Measurements from ENCODE around the gene STPG3.
A peak's percentile ranks its signal among the peaks of the same experiment; 100 is the strongest.

STPG3 gene

DNA sequence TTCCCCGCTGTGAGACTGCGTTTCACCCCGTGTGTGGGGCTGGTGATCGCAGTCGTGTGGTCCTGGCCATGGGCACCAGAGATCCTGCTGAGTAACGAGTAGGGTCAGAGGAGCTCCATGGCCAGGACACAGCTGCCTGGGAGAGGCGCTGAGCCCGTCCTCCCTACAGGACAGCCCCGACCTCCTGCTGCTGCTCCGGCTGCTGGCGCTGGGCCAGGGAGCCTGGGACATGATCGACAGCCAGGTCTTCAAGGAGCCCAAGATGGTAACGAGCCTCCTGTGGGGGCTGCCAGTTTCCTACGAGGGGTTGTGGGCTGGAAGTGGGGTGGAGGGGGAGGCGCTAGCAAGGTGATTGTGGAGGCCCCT is 15.1 kb downstream of the STPG3 start:
- Histone ChIP-seq H3K4me3 (ENCODE audit: low read depth in 1 of 5, low read length in 5 of 5) (no peak overlapping the region), H3K36me3 (ENCODE audit: control insufficient read depth in 5 of 5, insufficient read depth in 5 of 5, low read length in 5 of 5) (peaks cover 0 to 66% (median 55%) of the 10 kb centered on the region in 5 donors), H3K9me3 (ENCODE audit: control insufficient read depth in 5 of 5, low read length in 5 of 5) (no peaks in the 10 kb centered on the region), H3K27ac (ENCODE audit: low read depth, low read length) (no peak overlapping the region), H3K27me3 (ENCODE audit: control insufficient read depth in 5 of 5, insufficient read depth in 4 of 5, low read length in 5 of 5) (no peaks in the 10 kb centered on the region), H3K4me1 (ENCODE audit: control insufficient read depth in 5 of 5, insufficient read depth in 5 of 5, low read length in 5 of 5) (peaks cover 6 to 23% (median 16%) of the 10 kb centered on the region in 5 donors), H3K9ac (ENCODE audit: low read length in 5 of 5) (no peak overlapping the region)

DNA sequence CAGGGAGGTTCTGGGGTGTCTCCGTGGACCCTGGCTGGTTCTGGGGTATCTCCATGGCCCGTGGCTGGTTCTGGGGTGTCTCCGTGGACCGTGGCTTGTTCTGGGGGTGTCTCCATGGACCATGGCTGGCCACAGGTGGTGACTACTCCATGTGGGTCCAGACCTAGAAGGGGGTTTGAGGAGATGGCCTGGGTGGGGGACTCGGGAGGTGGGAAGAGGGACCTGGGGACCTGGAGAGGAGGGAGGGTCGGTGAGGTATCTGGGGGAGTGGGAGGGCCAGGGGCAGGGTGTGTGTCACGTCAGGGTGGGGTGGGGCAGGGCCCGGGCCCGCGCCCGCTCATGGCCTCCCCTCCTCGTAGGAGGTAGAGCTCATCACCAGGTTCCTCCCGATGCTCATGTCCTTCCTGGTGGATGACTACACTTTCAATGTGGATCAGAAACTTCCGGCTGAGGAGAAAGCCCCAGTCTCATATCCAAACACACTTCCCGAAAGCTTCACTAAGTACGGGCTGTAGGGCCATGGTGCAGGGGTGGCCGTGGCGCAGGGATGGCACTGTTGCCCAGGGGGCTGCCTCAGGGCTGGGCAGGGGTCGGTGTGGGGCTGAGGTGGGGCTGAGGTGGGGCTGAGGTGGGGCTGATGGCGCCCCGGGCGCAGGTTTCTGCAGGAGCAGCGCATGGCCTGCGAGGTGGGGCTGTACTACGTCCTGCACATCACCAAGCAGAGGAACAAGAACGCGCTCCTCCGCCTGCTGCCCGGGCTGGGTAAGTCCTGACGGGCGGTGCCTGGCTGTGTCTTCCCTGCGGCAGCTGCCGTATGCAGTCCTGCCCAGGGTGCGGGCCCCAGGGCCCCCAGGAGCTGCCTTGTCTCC is 15.7 kb downstream of the STPG3 start:
- Histone ChIP-seq H3K9ac (ENCODE audit: low read length in 5 of 5) (no peak overlapping the region), H3K9me3 (ENCODE audit: control insufficient read depth in 5 of 5, low read length in 5 of 5) (no peaks in the 10 kb centered on the region), H3K36me3 (ENCODE audit: control insufficient read depth in 5 of 5, insufficient read depth in 5 of 5, low read length in 5 of 5) (peaks cover 0 to 71% (median 59%) of the 10 kb centered on the region in 5 donors), H3K27me3 (ENCODE audit: control insufficient read depth in 5 of 5, insufficient read depth in 4 of 5, low read length in 5 of 5) (no peaks in the 10 kb centered on the region), H3K27ac (ENCODE audit: low read depth, low read length) (no peak overlapping the region), H3K4me3 (ENCODE audit: low read depth in 1 of 5, low read length in 5 of 5) (no peak overlapping the region), H3K4me1 (ENCODE audit: control insufficient read depth in 5 of 5, insufficient read depth in 5 of 5, low read length in 5 of 5) (peaks cover 6 to 23% (median 16%) of the 10 kb centered on the region in 5 donors)

- Histone ChIP-seq H3K4me1 (ENCODE audit: control insufficient read depth in 5 of 5, insufficient read depth in 5 of 5, low read length in 5 of 5) (peaks cover 6 to 23% (median 14%) of the 10 kb centered on the region in 5 donors), H3K27ac (ENCODE audit: low read depth, low read length) (no peak overlapping the region), H3K27me3 (ENCODE audit: control insufficient read depth in 5 of 5, insufficient read depth in 4 of 5, low read length in 5 of 5) (no peaks in the 10 kb centered on the region), H3K36me3 (ENCODE audit: control insufficient read depth in 5 of 5, insufficient read depth in 5 of 5, low read length in 5 of 5) (peaks cover 0 to 80% (median 71%) of the 10 kb centered on the region in 5 donors), H3K9ac (ENCODE audit: low read length in 5 of 5) (peak overlapping the region in 1 of 5 donors; percentile 41), H3K9me3 (ENCODE audit: control insufficient read depth in 5 of 5, low read length in 5 of 5) (no peaks in the 10 kb centered on the region), H3K4me3 (ENCODE audit: low read depth in 1 of 5, low read length in 5 of 5) (no peak overlapping the region)
Measured at GRCh38 chr9:137267933-137268355, 16.9 kb downstream of the STPG3 start.

- Histone ChIP-seq H3K4me3 (ENCODE audit: low read depth in 1 of 5, low read length in 5 of 5) (peak overlapping the region in 4 of 5 donors; percentile 4 to 42 (median 22)), H3K9ac (ENCODE audit: low read length in 5 of 5) (peak overlapping the region in 1 of 5 donors; percentile 22), H3K27me3 (ENCODE audit: control insufficient read depth in 5 of 5, insufficient read depth in 4 of 5, low read length in 5 of 5) (no peaks in the 10 kb centered on the region), H3K27ac (ENCODE audit: low read depth, low read length) (peak overlapping the region; percentile 38), H3K4me1 (ENCODE audit: control insufficient read depth in 5 of 5, insufficient read depth in 5 of 5, low read length in 5 of 5) (peaks cover 6 to 23% (median 14%) of the 10 kb centered on the region in 5 donors), H3K36me3 (ENCODE audit: control insufficient read depth in 5 of 5, insufficient read depth in 5 of 5, low read length in 5 of 5) (peaks cover 0 to 80% (median 68%) of the 10 kb centered on the region in 5 donors), H3K9me3 (ENCODE audit: control insufficient read depth in 5 of 5, low read length in 5 of 5) (no peaks in the 10 kb centered on the region)
Measured at GRCh38 chr9:137268538-137269201, 17.6 kb downstream of the STPG3 start.

DNA sequence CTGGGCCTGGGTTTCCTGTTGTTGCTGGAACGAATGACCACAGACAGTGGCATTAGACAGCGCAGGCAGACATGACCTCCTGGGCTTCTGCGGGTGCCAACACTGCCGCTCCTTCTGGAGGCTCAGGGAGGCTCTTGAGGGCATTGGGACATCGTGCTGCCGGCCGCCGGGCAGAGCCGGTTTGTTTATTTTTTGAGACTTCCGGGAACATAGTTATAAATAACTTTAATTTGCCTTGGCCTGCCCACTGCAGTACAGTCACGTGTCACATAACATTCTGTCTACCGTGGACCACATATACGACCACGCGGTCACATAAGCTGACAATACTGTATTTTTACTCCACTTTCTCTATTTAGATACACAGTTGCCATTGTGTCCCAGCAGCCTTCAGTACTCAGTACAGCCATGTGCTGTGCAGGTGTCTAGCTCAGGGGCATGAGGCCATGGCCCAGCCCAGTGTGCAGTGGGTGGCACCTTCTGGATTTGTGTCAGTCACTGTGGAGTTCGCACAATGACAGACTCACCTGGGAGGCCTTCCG is 18.2 kb downstream of the STPG3 start:
- H3K36me3 ChIP-seq (ENCODE audit: control insufficient read depth in 5 of 5, insufficient read depth in 5 of 5, low read length in 5 of 5) = peaks cover 0 to 74% (median 62%) of the 10 kb centered on the region in 5 donors
- no peaks in the 10 kb centered on the region for H3K27me3 ChIP-seq (ENCODE audit: control insufficient read depth in 5 of 5, insufficient read depth in 4 of 5, low read length in 5 of 5)
- H3K9ac ChIP-seq (ENCODE audit: low read length in 5 of 5) = no peak overlapping the region
- peak overlapping the region in 4 of 5 donors; percentile 4 to 42 (median 22) for H3K4me3 ChIP-seq (ENCODE audit: low read depth in 1 of 5, low read length in 5 of 5)
- H3K9me3 ChIP-seq (ENCODE audit: control insufficient read depth in 5 of 5, low read length in 5 of 5) = no peaks in the 10 kb centered on the region
- H3K27ac ChIP-seq (ENCODE audit: low read depth, low read length) = peak overlapping the region; percentile 38
- H3K4me1 ChIP-seq (ENCODE audit: control insufficient read depth in 5 of 5, insufficient read depth in 5 of 5, low read length in 5 of 5) = peaks cover 6 to 26% (median 16%) of the 10 kb centered on the region in 5 donors

- Histone ChIP-seq H3K9ac (ENCODE audit: low read length in 5 of 5) (no peak overlapping the region), H3K27ac (ENCODE audit: low read depth, low read length) (no peak overlapping the region), H3K4me1 (ENCODE audit: control insufficient read depth in 5 of 5, insufficient read depth in 5 of 5, low read length in 5 of 5) (peaks cover 6 to 41% (median 31%) of the 10 kb centered on the region in 5 donors), H3K27me3 (ENCODE audit: control insufficient read depth in 5 of 5, insufficient read depth in 4 of 5, low read length in 5 of 5) (peaks cover 0 to 3% (median 0%) of the 10 kb centered on the region in 5 donors), H3K36me3 (ENCODE audit: control insufficient read depth in 5 of 5, insufficient read depth in 5 of 5, low read length in 5 of 5) (peaks cover 0 to 62% (median 51%) of the 10 kb centered on the region in 5 donors), H3K9me3 (ENCODE audit: control insufficient read depth in 5 of 5, low read length in 5 of 5) (no peaks in the 10 kb centered on the region), H3K4me3 (ENCODE audit: low read depth in 1 of 5, low read length in 5 of 5) (no peak overlapping the region)
Measured at GRCh38 chr9:137270929-137271695, 20.0 kb downstream of the STPG3 start.

DNA sequence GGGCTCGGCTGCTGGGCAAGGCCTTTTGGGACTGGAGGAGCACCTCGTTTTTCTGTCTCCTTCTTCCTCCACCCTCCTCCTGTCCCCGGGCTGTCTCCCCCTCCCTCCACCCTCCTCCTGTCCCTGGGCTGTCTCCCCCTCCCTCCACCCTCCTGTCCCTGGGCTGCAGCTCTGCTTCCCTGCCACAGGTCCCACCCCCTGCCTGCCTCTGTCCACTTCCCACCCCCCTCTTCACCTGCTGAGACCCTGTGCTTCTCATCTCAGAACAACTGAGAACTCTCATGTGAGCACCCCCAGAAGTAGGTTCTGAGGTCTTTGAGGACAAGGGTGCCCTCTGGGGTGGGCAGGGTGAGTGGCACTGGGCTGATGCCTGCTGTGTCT is 20.6 kb downstream of the STPG3 start:
- Histone ChIP-seq H3K9me3 (ENCODE audit: control insufficient read depth in 5 of 5, low read length in 5 of 5) (no peaks in the 10 kb centered on the region), H3K9ac (ENCODE audit: low read length in 5 of 5) (no peak overlapping the region), H3K4me1 (ENCODE audit: control insufficient read depth in 5 of 5, insufficient read depth in 5 of 5, low read length in 5 of 5) (peaks cover 6 to 47% (median 37%) of the 10 kb centered on the region in 5 donors), H3K27ac (ENCODE audit: low read depth, low read length) (no peak overlapping the region), H3K4me3 (ENCODE audit: low read depth in 1 of 5, low read length in 5 of 5) (no peak overlapping the region), H3K27me3 (ENCODE audit: control insufficient read depth in 5 of 5, insufficient read depth in 4 of 5, low read length in 5 of 5) (peaks cover 0 to 4% (median 0%) of the 10 kb centered on the region in 5 donors), H3K36me3 (ENCODE audit: control insufficient read depth in 5 of 5, insufficient read depth in 5 of 5, low read length in 5 of 5) (peaks cover 0 to 56% (median 46%) of the 10 kb centered on the region in 5 donors)

- Histone ChIP-seq H3K4me3 (ENCODE audit: low read depth in 1 of 5, low read length in 5 of 5) (no peak overlapping the region), H3K9me3 (ENCODE audit: control insufficient read depth in 5 of 5, low read length in 5 of 5) (no peaks in the 10 kb centered on the region), H3K9ac (ENCODE audit: low read length in 5 of 5) (no peak overlapping the region), H3K27ac (ENCODE audit: low read depth, low read length) (no peak overlapping the region), H3K27me3 (ENCODE audit: control insufficient read depth in 5 of 5, insufficient read depth in 4 of 5, low read length in 5 of 5) (peaks cover 0 to 6% (median 2%) of the 10 kb centered on the region in 5 donors), H3K36me3 (ENCODE audit: control insufficient read depth in 5 of 5, insufficient read depth in 5 of 5, low read length in 5 of 5) (peaks cover 0 to 48% (median 39%) of the 10 kb centered on the region in 5 donors), H3K4me1 (ENCODE audit: control insufficient read depth in 5 of 5, insufficient read depth in 5 of 5, low read length in 5 of 5) (peaks cover 6 to 54% (median 45%) of the 10 kb centered on the region in 5 donors)
Measured at GRCh38 chr9:137272241-137273094, 21.4 kb downstream of the STPG3 start.

- no peak overlapping the region for H3K4me3 ChIP-seq (ENCODE audit: low read depth in 1 of 5, low read length in 5 of 5)
- H3K9ac ChIP-seq (ENCODE audit: low read length in 5 of 5) = no peak overlapping the region
- H3K36me3 ChIP-seq (ENCODE audit: control insufficient read depth in 5 of 5, insufficient read depth in 5 of 5, low read length in 5 of 5) = peaks cover 0 to 42% (median 33%) of the 10 kb centered on the region in 5 donors
- H3K27ac ChIP-seq (ENCODE audit: low read depth, low read length) = no peak overlapping the region
- peaks cover 6 to 57% (median 51%) of the 10 kb centered on the region in 5 donors for H3K4me1 ChIP-seq (ENCODE audit: control insufficient read depth in 5 of 5, insufficient read depth in 5 of 5, low read length in 5 of 5)
- no peaks in the 10 kb centered on the region for H3K9me3 ChIP-seq (ENCODE audit: control insufficient read depth in 5 of 5, low read length in 5 of 5)
- peaks cover 0 to 6% (median 2%) of the 10 kb centered on the region in 5 donors for H3K27me3 ChIP-seq (ENCODE audit: control insufficient read depth in 5 of 5, insufficient read depth in 4 of 5, low read length in 5 of 5)
Measured at GRCh38 chr9:137273095-137273490, 22.0 kb downstream of the STPG3 start.

Data from subcutaneous abdominal adipose tissue (tissue), 5 donors.